A673 (cell line): Measurements from ENCODE around the gene MIER1. TPM values are rescaled to one million over a fixed set of nuclear protein-coding genes. Genes with fewer than 3 reads are reported as not detected.
"Not testable (repeated sequence)": the region's sequence is repeated elsewhere in the genome, so short reads cannot be mapped to it uniquely, and the experiment has no call there.

Experiments used
- BruUV-seq: library from RNA; stranded (reverse); fragments of 400-500 nt; replicated peaks from 2 replicates; lab custom pipeline; 2021; lab: Mats Ljungman, UMichigan
- CTCF ChIA-PET: fragments of 300-600 bp; sonication (Branson Sonifier 250); formaldehyde crosslinking; loops from one replicate; lab custom pipeline; 2022; ENCODE audit warnings: antibody characterized with exemption; lab: Charles Lee
- POLR2A ChIA-PET: fragments of 300-600 bp; sonication (Branson Sonifier 250); formaldehyde crosslinking; loops from one replicate; lab custom pipeline; 2022; ENCODE audit warnings: antibody characterized with exemption; ENCODE audit not compliant: low non-redundant PET; lab: Charles Lee
- DNase-seq: peaks from one replicate; pipeline ENCODE4 v3.0.0-alpha.2; 2015; ENCODE audit warnings: low spot score
- H3K27ac ChIP-seq: fragments of 200-600 bp; sonication (generic); 2 replicates; pipeline ENCODE4 v1.5.1; 2016; ENCODE audit warnings: mixed run types, low read depth, mild to moderate bottlenecking, mixed read lengths, antibody characterized with exemption, low read length; ENCODE audit not compliant: poor library complexity, severe bottlenecking
- H3K27me3 ChIP-seq: fragments of 200-600 bp; sonication (generic); replicated peaks from 2 replicates; pipeline ENCODE4 v1.6.1; 2017; ENCODE audit warnings: mixed run types, low read depth, mild to moderate bottlenecking, mixed read lengths, antibody characterized with exemption, low read length; ENCODE audit not compliant: insufficient read depth, poor library complexity
- H3K36me3 ChIP-seq: fragments of 200-600 bp; sonication (generic); 2 replicates; pipeline ENCODE4 v1.6.1; 2016; ENCODE audit warnings: mixed run types, mild to moderate bottlenecking, mixed read lengths, antibody characterized with exemption, low read length; ENCODE audit not compliant: insufficient read depth, poor library complexity, severe bottlenecking
- H3K4me1 ChIP-seq: fragments of 200-600 bp; sonication (generic); 2 replicates; pipeline ENCODE4 v1.6.1; 2017; ENCODE audit warnings: mixed run types, mild to moderate bottlenecking, mixed read lengths, antibody characterized with exemption, low read length; ENCODE audit not compliant: insufficient read depth, poor library complexity, severe bottlenecking
- H3K4me3 ChIP-seq: fragments of 200-600 bp; sonication (generic); 2 replicates; pipeline ENCODE4 v1.5.1; 2016; ENCODE audit warnings: low read depth, mixed run types, mild to moderate bottlenecking, mixed read lengths, low read length; ENCODE audit not compliant: poor library complexity, severe bottlenecking
- H3K9me3 ChIP-seq: fragments of 200-600 bp; sonication (generic); 2 replicates; pipeline ENCODE4 v1.6.1; 2016; ENCODE audit warnings: mixed run types, low read depth, mild to moderate bottlenecking, mixed read lengths, antibody characterized with exemption, low read length; ENCODE audit not compliant: poor library complexity, severe bottlenecking
- EZH2 ChIP-seq: fragments of 200-600 bp; sonication (generic); IDR thresholded peaks from 2 replicates; pipeline ENCODE4 v1.6.1; 2017; ENCODE audit warnings: borderline replicate concordance, low read depth, mild to moderate bottlenecking, mixed read lengths, antibody characterized with exemption, low read length; ENCODE audit not compliant: poor library complexity, severe bottlenecking
- intact Hi-C: fragments of 100-400 bp; cut with micrococcal nuclease; formaldehyde crosslinking; loops from one replicate; pipeline ENCODE4 v1.10.0; 2022; ENCODE audit not compliant: unreplicated experiment
- total RNA-seq: library from RNA; stranded (reverse); gene quantifications from 2 replicates; pipeline ENCODE4 v1.2.3, GENCODE V29; 2021
- TF ChIP-seq, protein P1 (sequence below): fragments of 300-800, 200-600 bp; sonication (generic); conservative IDR thresholded peaks from 2 replicates; pipeline ENCODE4 v1.5.1; 2017; ENCODE audit warnings: low read depth, mild to moderate bottlenecking, antibody characterized with exemption, low read length, moderate library complexity, mixed read lengths

MIER1 gene
- total RNA-seq, 1 experiment from 2014 or later, result 30.3 TPM

DNA sequence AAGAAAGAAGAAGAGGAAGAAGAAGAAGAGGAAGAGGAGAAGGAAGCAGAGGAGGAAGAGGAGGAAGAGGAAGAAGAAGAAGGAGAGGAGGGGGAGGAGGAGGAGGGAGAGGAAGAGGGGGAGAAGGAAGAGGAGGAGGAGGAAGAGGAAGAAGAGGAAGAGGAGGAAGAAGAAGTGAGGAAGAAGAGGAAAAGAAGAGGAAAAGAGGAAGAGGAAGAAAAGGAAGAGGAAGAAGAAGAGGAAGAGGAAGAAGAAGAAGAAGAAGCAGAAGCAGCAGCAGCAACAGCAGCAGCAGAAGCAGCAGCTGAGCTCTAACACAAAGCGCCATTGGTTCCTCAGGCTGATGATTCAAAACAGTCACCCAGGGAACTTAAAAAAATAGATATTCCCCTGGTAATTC is 34.2 kb upstream of the MIER1 start:
- ChIA-PET CTCF (no interaction called here), POLR2A (no interaction called here)
- Histone ChIP-seq H3K27me3 (no peaks in the 10 kb centered on the region), H3K4me1 (no peaks in the 10 kb centered on the region), H3K27ac (no peak overlapping the region), H3K9me3 (no peaks in the 10 kb centered on the region), H3K4me3 (no peak overlapping the region), H3K36me3 (no peaks in the 10 kb centered on the region)
- intact Hi-C loops, result no loop called here
- BruUV-seq, result no TSS peak
- TF ChIP-seq, protein P1, sequence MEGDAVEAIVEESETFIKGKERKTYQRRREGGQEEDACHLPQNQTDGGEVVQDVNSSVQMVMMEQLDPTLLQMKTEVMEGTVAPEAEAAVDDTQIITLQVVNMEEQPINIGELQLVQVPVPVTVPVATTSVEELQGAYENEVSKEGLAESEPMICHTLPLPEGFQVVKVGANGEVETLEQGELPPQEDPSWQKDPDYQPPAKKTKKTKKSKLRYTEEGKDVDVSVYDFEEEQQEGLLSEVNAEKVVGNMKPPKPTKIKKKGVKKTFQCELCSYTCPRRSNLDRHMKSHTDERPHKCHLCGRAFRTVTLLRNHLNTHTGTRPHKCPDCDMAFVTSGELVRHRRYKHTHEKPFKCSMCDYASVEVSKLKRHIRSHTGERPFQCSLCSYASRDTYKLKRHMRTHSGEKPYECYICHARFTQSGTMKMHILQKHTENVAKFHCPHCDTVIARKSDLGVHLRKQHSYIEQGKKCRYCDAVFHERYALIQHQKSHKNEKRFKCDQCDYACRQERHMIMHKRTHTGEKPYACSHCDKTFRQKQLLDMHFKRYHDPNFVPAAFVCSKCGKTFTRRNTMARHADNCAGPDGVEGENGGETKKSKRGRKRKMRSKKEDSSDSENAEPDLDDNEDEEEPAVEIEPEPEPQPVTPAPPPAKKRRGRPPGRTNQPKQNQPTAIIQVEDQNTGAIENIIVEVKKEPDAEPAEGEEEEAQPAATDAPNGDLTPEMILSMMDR, result no peak
- TF ChIP-seq EZH2, result no peak
- no peak for DNase-seq

DNA sequence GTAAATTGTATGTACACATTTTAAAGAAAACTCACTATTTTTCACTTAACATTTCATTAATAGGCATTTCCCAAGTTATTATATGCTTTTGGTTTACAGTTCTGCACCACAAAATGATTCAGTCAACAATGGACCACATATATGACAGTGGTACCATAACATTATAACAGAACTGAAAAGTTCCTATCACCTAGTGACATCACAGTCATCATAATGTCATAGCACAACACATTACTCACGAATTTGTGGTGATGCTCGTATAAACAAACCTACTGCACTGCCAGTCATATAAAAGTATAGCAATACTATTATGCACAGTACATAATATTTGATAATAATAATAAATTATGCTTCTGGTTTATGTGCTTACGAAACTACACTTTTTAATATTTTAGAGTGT is 31.1 kb upstream of the MIER1 start:
- no TSS peak for BruUV-seq
- Histone ChIP-seq H3K9me3 (no peaks in the 10 kb centered on the region), H3K27me3 (no peaks in the 10 kb centered on the region), H3K4me1 (no peaks in the 10 kb centered on the region), H3K27ac (no peak overlapping the region), H3K4me3 (no peak overlapping the region), H3K36me3 (no peaks in the 10 kb centered on the region)
- no peak for TF ChIP-seq EZH2
- TF ChIP-seq, protein P1, result no peak
- POLR2A ChIA-PET, result no interaction called here
- DNase-seq, result no peak
- intact Hi-C loops, result no loop called here
- CTCF ChIA-PET, result no interaction called here

DNA sequence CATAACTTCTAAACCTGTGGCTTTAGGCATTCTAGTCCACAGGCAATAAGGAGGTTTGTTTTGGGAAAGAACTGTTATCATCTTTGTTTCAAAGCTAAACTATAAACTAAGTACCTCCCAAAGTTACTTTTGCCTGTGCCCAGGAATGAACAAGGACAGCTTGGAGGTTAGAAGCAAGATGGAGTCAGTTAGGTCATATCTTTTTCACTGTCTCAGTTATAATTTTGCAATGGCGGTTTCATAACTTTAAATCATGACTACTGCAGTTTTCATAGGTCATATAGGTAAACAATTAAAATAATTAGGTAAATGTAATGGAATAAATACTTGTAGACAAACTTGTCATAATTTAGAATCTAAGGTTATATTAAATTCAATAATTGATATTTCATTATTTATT is 9.6 kb upstream of the MIER1 start:
- H3K27me3 ChIP-seq, BruUV-seq, H3K36me3 ChIP-seq, CTCF ChIA-PET, H3K4me3 ChIP-seq, H3K9me3 ChIP-seq, intact Hi-C loops, H3K4me1 ChIP-seq, H3K27ac ChIP-seq, DNase-seq: not testable (repeated sequence)
- POLR2A ChIA-PET, result interaction anchor here (0.7 kb wide), 1 partner anchor 622 kb away, joined by 4 read pairs; no protein-coding TSS in a partner anchor

DNA sequence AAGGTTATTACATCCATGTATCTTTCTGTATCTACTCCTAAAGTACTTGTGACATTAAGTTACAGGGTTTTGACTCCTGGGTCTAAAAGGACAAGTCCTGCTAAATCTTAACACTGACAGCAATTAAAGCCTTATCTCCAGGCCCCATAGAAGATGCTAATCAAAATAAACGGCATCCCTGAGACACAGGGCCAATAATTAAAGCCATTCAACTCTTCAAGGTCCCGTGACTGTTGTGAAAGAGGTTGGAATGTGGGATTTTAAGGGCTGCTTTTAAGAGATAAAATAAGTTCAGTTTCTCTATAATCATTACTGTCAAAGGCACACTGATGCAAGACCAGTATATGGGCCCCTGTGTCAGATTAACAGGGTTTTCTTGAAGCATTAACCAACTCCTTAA is 8.5 kb upstream of the MIER1 start:
- H3K27me3 ChIP-seq, result no peaks in the 10 kb centered on the region
- BruUV-seq, result no TSS peak
- peak; percentile 26 for DNase-seq
- TF ChIP-seq EZH2, result no peak
- TF ChIP-seq, protein P1, result no peak
- POLR2A ChIA-PET, result no interaction called here
- no peaks in the 10 kb centered on the region for H3K4me1 ChIP-seq
- H3K36me3 ChIP-seq, result no peaks in the 10 kb centered on the region
- H3K4me3 ChIP-seq, result no peak overlapping the region
- H3K9me3 ChIP-seq, result no peaks in the 10 kb centered on the region
- H3K27ac ChIP-seq, result no peak overlapping the region
- intact Hi-C loops, result no loop called here
- CTCF ChIA-PET, result no interaction called here
